OCI-LY1 (cell line): ENCODE results near the gene RHEB.

Source experiments
- EZH2 ChIP-seq: fragments of 200-600 bp; sonication (generic), shearing (Covaris generic); IDR thresholded peaks from 2 replicates; pipeline ENCODE4 v1.8.0; 2017; ENCODE audit warnings: borderline replicate concordance, mixed run types, mild to moderate bottlenecking, antibody characterized with exemption, low read length, moderate library complexity, mixed read lengths
- TF ChIP-seq, protein P1 (sequence below): fragments of 200-600 bp; sonication (generic), shearing (Covaris generic); IDR thresholded peaks from 2 replicates; pipeline ENCODE4 v1.5.1; 2017; ENCODE audit warnings: mild to moderate bottlenecking, antibody characterized with exemption, low read length, moderate library complexity, mixed read lengths

GRCh38 chr7:151428378-151429236 is 91.1 kb downstream of the RHEB start:
- TF ChIP-seq, protein P1, sequence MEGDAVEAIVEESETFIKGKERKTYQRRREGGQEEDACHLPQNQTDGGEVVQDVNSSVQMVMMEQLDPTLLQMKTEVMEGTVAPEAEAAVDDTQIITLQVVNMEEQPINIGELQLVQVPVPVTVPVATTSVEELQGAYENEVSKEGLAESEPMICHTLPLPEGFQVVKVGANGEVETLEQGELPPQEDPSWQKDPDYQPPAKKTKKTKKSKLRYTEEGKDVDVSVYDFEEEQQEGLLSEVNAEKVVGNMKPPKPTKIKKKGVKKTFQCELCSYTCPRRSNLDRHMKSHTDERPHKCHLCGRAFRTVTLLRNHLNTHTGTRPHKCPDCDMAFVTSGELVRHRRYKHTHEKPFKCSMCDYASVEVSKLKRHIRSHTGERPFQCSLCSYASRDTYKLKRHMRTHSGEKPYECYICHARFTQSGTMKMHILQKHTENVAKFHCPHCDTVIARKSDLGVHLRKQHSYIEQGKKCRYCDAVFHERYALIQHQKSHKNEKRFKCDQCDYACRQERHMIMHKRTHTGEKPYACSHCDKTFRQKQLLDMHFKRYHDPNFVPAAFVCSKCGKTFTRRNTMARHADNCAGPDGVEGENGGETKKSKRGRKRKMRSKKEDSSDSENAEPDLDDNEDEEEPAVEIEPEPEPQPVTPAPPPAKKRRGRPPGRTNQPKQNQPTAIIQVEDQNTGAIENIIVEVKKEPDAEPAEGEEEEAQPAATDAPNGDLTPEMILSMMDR = no peak
- TF ChIP-seq EZH2 = no peak
